Duodenal mucosa (tissue), 2 donors: Measurements from ENCODE around the gene HHIPL1.

Experiments used
- H3K27ac ChIP-seq: one replicate; pipeline ENCODE4 v1.7.0; 2013; ENCODE audit warnings: low read depth, low read length
- H3K27me3 ChIP-seq, 2 donors: one replicate each; pipeline ENCODE4 v1.7.0; 2013; ENCODE audit warnings: low read length in 2 of 2, control low read depth in 1 of 2; ENCODE audit not compliant: insufficient read depth in 2 of 2, control insufficient read depth in 1 of 2
- H3K36me3 ChIP-seq, 2 donors: one replicate each; pipeline ENCODE4 v1.7.0; 2013; ENCODE audit warnings: low read length in 2 of 2, control low read depth in 1 of 2; ENCODE audit not compliant: insufficient read depth in 2 of 2, control insufficient read depth in 1 of 2
- H3K4me1 ChIP-seq, 2 donors: one replicate each; pipeline ENCODE4 v1.7.0; 2013; ENCODE audit warnings: low read length in 2 of 2, control low read depth in 1 of 2; ENCODE audit not compliant: insufficient read depth in 2 of 2, control insufficient read depth in 1 of 2
- H3K4me3 ChIP-seq, 2 donors: one replicate each; pipeline ENCODE4 v1.7.0; 2013; ENCODE audit warnings: low read length in 2 of 2, low read depth in 1 of 2
- H3K9ac ChIP-seq, 2 donors: one replicate each; pipeline ENCODE4 v1.7.0; 2013; ENCODE audit warnings: low read length in 2 of 2, low read depth in 1 of 2
- H3K9me3 ChIP-seq, 2 donors: one replicate each; pipeline ENCODE4 v1.7.0; 2013; ENCODE audit warnings: low read length in 2 of 2, control low read depth in 1 of 2; ENCODE audit not compliant: control insufficient read depth in 1 of 2

HHIPL1 gene

DNA sequence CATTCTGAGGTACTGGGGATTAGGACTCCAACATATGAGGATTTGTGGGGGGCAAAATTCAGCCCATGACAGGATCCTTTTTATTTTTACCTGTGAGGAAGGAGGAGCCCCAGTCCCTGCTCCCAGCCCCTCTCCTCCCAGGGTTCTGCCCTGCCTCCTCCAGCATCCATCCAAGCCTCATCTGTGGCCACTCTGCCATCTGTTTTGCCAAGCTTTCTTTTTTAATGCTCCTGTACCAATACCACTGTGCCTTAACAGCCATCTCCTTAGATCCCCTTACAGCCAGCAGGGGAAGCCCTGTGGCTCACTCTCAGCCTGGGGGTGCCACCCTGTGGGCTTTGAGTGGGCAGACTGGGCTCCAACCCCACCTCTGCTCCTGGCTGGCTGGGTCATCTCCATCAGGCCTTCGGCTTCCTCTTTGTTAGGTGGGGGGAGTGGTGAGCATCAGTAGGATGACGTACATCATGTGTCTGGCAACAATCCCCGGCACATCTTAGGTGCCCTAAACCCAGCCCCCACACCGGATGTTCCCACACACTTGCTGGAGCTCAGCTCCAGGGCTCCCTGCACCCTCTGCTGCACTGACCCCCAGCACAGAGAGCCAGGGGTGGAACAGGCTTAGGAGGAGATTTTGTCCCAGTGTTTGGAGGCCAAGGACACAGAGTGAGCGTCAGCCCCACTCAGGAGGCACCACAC, 79.4 kb downstream of the HHIPL1 start:
- H3K36me3 ChIP-seq, result no peaks in the 10 kb centered on the region
- H3K4me1 ChIP-seq, result no peaks in the 10 kb centered on the region
- peaks cover 0 to 3% of the 10 kb centered on the region in 2 donors for H3K27me3 ChIP-seq
- H3K9me3 ChIP-seq, result no peaks in the 10 kb centered on the region
- no peak overlapping the region for H3K9ac ChIP-seq
- H3K27ac ChIP-seq, result no peak overlapping the region
- no peak overlapping the region for H3K4me3 ChIP-seq

GRCh38 chr14:99724939-99725773, 80.2 kb downstream of the HHIPL1 start:
- Histone ChIP-seq H3K4me1 (no peaks in the 10 kb centered on the region), H3K4me3 (no peak overlapping the region), H3K27ac (no peak overlapping the region), H3K27me3 (peaks cover 0 to 3% of the 10 kb centered on the region in 2 donors), H3K9ac (no peak overlapping the region), H3K9me3 (no peaks in the 10 kb centered on the region), H3K36me3 (no peaks in the 10 kb centered on the region)

DNA sequence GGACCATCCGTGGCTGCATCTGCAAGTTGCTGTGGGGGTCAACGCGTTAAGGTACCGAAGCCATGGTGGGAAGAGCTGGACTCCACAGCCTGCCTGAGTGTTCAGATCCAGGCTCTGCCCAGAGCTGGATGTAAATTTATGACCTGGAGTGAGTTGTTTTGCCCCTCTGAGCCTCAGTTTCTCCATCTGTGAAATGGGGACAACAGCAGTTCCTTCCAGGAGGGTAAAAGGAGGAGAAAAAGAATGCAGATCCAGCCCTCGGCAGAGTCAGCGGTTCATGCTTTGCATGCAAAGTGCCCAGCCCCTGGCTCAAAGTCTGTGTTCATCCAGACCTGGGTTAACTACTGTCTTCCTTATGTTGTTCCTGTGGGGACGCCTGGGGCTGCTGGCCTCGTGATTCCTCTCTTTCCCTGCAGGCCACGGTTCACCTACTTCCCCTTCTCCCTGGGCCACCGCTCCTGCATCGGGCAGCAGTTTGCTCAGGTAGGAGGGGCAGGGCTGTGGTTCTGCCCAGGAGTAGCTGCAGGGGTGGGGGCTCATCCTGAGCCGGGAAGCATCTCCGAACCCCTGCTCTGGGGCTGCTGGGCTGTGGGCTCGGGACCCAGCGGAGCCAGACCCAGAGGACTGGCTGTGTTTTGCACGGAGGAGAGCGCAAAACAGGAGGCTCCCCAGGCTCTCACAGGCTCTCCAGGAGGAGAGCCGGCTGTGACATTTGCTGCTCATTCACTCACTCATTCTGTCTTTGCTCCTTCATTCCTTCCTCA, 81.0 kb downstream of the HHIPL1 start:
- Histone ChIP-seq H3K27ac (no peak overlapping the region), H3K4me3 (no peak overlapping the region), H3K9ac (no peak overlapping the region), H3K9me3 (no peaks in the 10 kb centered on the region), H3K36me3 (no peaks in the 10 kb centered on the region), H3K27me3 (peaks cover 5 to 7% of the 10 kb centered on the region in 2 donors), H3K4me1 (peaks cover 0 to 5% of the 10 kb centered on the region in 2 donors)

DNA sequence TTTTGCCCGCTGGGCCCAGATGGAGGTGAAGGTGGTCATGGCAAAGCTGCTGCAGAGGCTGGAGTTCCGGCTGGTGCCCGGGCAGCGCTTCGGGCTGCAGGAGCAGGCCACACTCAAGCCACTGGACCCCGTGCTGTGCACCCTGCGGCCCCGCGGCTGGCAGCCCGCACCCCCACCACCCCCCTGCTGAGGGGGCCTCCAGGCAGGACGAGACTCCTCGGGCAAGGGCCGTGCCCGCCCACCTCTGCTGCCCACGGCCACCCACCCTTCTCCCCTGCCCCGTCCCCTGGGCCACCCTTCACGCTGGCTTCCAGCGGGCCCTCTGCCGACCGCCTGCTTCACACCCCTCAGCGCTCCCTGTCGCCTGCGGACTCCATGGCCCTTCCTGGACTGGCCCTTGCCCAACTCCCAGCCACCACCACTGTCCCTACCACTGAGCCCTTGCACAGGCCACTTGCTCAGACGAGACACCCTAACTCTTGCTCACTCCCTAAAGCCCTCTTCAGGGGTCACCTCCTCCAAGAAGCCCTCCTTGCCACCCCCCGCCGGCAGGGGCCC, 81.7 kb downstream of the HHIPL1 start:
- no peaks in the 10 kb centered on the region for H3K36me3 ChIP-seq
- peaks cover 0 to 5% of the 10 kb centered on the region in 2 donors for H3K4me1 ChIP-seq
- no peak overlapping the region for H3K4me3 ChIP-seq
- no peak overlapping the region for H3K27ac ChIP-seq
- no peaks in the 10 kb centered on the region for H3K9me3 ChIP-seq
- peaks cover 6 to 8% of the 10 kb centered on the region in 2 donors for H3K27me3 ChIP-seq
- no peak overlapping the region for H3K9ac ChIP-seq

- Histone ChIP-seq H3K9me3 (no peaks in the 10 kb centered on the region), H3K4me3 (no peak overlapping the region), H3K9ac (no peak overlapping the region), H3K27ac (no peak overlapping the region), H3K36me3 (no peaks in the 10 kb centered on the region), H3K27me3 (peaks cover 5 to 6% of the 10 kb centered on the region in 2 donors), H3K4me1 (peaks cover 0 to 5% of the 10 kb centered on the region in 2 donors)
These were observed 82.4 kb downstream of the HHIPL1 start for GRCh38 chr14:99727096-99727870.

GRCh38 chr14:99728231-99728920, 83.4 kb downstream of the HHIPL1 start:
- peaks cover 5 to 6% of the 10 kb centered on the region in 2 donors for H3K27me3 ChIP-seq
- H3K4me1 ChIP-seq, result peaks cover 0 to 8% of the 10 kb centered on the region in 2 donors
- H3K9ac ChIP-seq, result no peak overlapping the region
- no peaks in the 10 kb centered on the region for H3K9me3 ChIP-seq
- H3K36me3 ChIP-seq, result no peaks in the 10 kb centered on the region
- no peak overlapping the region for H3K27ac ChIP-seq
- no peak overlapping the region for H3K4me3 ChIP-seq

DNA sequence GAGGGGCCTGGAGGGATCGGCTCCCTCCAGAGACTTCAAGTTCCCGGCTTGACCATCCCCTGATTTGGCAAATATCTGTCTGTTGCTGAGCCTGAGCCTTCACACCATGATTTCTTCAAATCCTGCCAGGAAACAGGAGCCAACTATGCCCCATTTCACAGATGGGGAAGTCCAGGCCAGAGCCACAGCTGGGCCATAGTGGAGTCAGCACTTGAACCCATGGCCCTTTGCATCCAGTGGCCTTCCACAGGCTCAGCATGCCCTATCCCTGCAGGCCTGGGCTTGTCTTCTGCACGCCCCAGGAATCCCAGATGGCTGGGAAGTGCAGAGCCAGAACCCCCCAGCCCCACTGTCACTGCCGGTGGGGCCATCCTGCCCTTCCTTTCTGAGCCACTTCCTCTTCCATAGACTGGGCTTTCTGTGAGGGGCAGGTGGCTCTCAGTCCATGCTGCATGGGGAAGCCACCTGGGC, 84.1 kb downstream of the HHIPL1 start:
- no peaks in the 10 kb centered on the region for H3K9me3 ChIP-seq
- peaks cover 6 to 9% of the 10 kb centered on the region in 2 donors for H3K27me3 ChIP-seq
- H3K27ac ChIP-seq, result no peak overlapping the region
- H3K4me1 ChIP-seq, result peaks cover 0 to 12% of the 10 kb centered on the region in 2 donors
- H3K4me3 ChIP-seq, result no peak overlapping the region
- H3K9ac ChIP-seq, result no peak overlapping the region
- H3K36me3 ChIP-seq, result no peaks in the 10 kb centered on the region
